Common myeloid progenitor, CD34-positive (primary cell): ENCODE data around the gene SERPINA12.

Experiments
- CTCF ChIA-PET: fragments of 350-600 bp; sonication (Branson Sonifier 250); formaldehyde crosslinking; loops from one replicate; lab custom pipeline; 2021; ENCODE audit warnings: antibody characterized with exemption; lab: Charles Lee
- POLR2A ChIA-PET: fragments of 350-600 bp; sonication (Branson Sonifier 250); formaldehyde crosslinking; loops from one replicate; lab custom pipeline; 2021; ENCODE audit warnings: antibody characterized with exemption; lab: Charles Lee
- DNase-seq, 3 donors: peaks; one replicate each; pipeline versions ENCODE4 v3.0.0 to v3.0.0-alpha.2; 2013
- H3K27ac ChIP-seq, 2 experiments: 1 replicate in 1 of 2; 2 replicates in 1 of 2; pipeline ENCODE4 v1.7.0; 2013; ENCODE audit warnings: inconsistent platforms in 2 of 2, low read length in 2 of 2, mild to moderate bottlenecking in 2 of 2, low read depth in 1 of 2, moderate library complexity in 1 of 2; ENCODE audit not compliant: severe bottlenecking in 2 of 2, insufficient read depth in 1 of 2, poor library complexity in 1 of 2
- H3K27me3 ChIP-seq, 5 experiments: replicated peaks in 2 of 5; 1 replicate in 3 of 5; 2 replicates in 2 of 5; pipeline versions ENCODE4 v1.6.1 to v1.7.0; 2013; ENCODE audit warnings: low read length in 4 of 5, mild to moderate bottlenecking in 2 of 5, moderate library complexity in 2 of 5, inconsistent platforms in 1 of 5; ENCODE audit not compliant: insufficient read depth in 5 of 5, control insufficient read depth in 4 of 5
- H3K36me3 ChIP-seq, 4 experiments: 1 replicate in 2 of 4; 2 replicates in 2 of 4; pipeline versions ENCODE4 v1.6.1 to v1.7.0; 2013; ENCODE audit warnings: low read length in 3 of 4, control low read depth in 1 of 4, mild to moderate bottlenecking in 1 of 4; ENCODE audit not compliant: control insufficient read depth in 4 of 4, insufficient read depth in 4 of 4
- H3K4me1 ChIP-seq, 4 experiments: 1 replicate in 3 of 4; 2 replicates in 1 of 4; pipeline versions ENCODE4 v1.6.1 to v1.7.1; 2013; ENCODE audit warnings: low read length in 3 of 4, mild to moderate bottlenecking in 3 of 4, control low read depth in 1 of 4, inconsistent platforms in 1 of 4, moderate library complexity in 1 of 4; ENCODE audit not compliant: control insufficient read depth in 4 of 4, insufficient read depth in 4 of 4; ENCODE audit errors: control extremely low read depth in 1 of 4
- H3K4me3 ChIP-seq, 7 experiments: 1 replicate in 4 of 7; 2 replicates in 3 of 7; pipeline versions ENCODE4 v1.5.1 to v1.7.0; 2013; ENCODE audit warnings: mild to moderate bottlenecking in 7 of 7, low read length in 6 of 7, moderate library complexity in 6 of 7, inconsistent platforms in 2 of 7, low read depth in 2 of 7, control low read depth in 1 of 7; ENCODE audit not compliant: insufficient read depth in 4 of 7, control insufficient read depth in 1 of 7; ENCODE audit errors: extremely low read depth in 1 of 7
- H3K9me3 ChIP-seq, 5 experiments: 1 replicate in 4 of 5; 2 replicates in 1 of 5; pipeline versions ENCODE4 v1.6.1 to v1.7.1; 2013; ENCODE audit warnings: low read length in 4 of 5, mild to moderate bottlenecking in 2 of 5, inconsistent platforms in 1 of 5, low read depth in 1 of 5, moderate library complexity in 1 of 5; ENCODE audit not compliant: control insufficient read depth in 4 of 5, insufficient read depth in 2 of 5; ENCODE audit errors: control extremely low read depth in 1 of 5
- WGBS: methylation state at CpG from one replicate; pipeline ENCODE4 v1.1.5; 2013; ENCODE audit not compliant: insufficient coverage; 5-methylcytosine and 5-hydroxymethylcytosine counted together

The SERPINA12 gene

GRCh38 chr14:94505641-94506040 is 3.6 kb downstream of the SERPINA12 start:
- CTCF ChIA-PET, result no interaction called here
- Histone ChIP-seq H3K4me1 (no peaks in the 10 kb centered on the region), H3K27me3 (peaks cover 0 to 2% (median 0%) of the 10 kb centered on the region in 5 experiments), H3K9me3 (no peaks in the 10 kb centered on the region), H3K27ac (no peak overlapping the region), H3K4me3 (no peak overlapping the region), H3K36me3 (no peaks in the 10 kb centered on the region)
- WGBS, result 91% methylated on average over 7 of the region's 8 CpGs
- DNase-seq, result no peak
- POLR2A ChIA-PET, result no interaction called here

DNA sequence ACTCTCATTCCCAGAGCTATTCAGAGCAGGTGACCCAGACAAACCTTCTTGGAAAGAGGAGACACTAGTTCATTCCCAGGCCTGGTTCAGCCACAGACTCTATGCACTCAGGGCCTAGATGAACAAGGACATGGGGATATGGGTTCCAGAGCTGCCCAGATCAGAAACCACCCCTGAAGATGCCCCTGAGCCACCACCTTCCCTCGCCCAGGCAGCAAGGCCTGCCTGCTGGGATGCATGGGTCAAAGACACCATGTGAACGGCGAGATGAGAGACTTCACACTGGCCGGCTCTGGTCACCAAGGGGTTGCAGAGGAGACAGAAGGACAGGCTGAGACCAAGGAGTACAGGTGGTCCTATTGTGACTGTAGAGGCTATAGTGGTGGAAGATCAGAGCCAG is 4.1 kb downstream of the SERPINA12 start:
- 93% methylated on average over 4 of the region's 4 CpGs for WGBS
- DNase-seq, result no peak
- ChIA-PET CTCF (no interaction called here), POLR2A (no interaction called here)
- Histone ChIP-seq H3K4me3 (no peak overlapping the region), H3K9me3 (no peaks in the 10 kb centered on the region), H3K4me1 (no peaks in the 10 kb centered on the region), H3K36me3 (no peaks in the 10 kb centered on the region), H3K27ac (no peak overlapping the region), H3K27me3 (peaks cover 0 to 2% (median 0%) of the 10 kb centered on the region in 5 experiments)

DNA sequence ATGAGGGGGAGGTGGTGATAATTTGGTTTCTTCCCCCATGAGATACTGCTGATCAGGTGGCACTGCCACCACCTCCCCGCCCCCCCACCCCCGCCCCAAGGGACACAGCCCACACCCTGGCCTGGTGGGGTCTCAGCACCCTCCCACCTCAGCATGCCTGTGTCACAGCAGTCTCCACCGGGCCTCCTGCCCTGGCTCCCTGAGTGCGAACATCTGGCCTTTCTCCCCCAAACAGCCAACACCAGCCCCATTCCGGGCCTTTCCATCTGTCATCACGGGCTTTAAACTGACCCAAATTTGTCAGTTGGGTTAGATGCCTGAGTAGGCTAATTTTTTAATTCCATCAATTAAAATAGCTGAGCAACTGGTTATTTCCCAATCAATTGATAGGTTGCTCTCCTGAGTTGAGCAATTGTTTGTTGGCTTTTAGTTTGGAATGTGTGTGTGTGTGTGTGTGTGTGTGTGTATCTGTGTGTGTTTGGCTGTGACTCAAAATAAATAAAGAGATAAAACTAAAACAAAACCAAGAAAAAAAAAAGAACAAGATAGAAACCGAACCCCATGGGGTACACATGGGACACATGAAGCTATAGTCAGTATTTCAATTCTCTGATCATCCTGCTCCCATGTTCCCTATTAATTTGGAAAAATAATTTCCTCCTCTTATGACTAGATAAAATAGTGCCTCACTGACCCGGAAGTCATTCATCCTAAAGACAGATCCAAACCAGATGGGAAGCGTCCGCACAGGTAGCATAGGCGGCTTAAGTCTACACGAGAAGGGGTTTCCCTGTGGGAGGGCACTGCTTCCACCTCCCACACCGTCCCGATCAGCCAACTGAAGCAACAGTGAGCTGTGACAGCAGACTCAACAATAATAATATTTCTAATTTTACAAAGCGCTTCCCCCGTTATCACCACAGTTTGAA is 7.4 kb downstream of the SERPINA12 start:
- H3K4me1 ChIP-seq, result no peaks in the 10 kb centered on the region
- no peaks in the 10 kb centered on the region for H3K9me3 ChIP-seq
- 95% methylated on average over 13 of the region's 16 CpGs for WGBS
- POLR2A ChIA-PET, result no interaction called here
- no peak overlapping the region for H3K4me3 ChIP-seq
- peaks cover 0 to 7% (median 0%) of the 10 kb centered on the region in 5 experiments for H3K27me3 ChIP-seq
- DNase-seq, result no peak
- H3K36me3 ChIP-seq, result no peaks in the 10 kb centered on the region
- CTCF ChIA-PET, result interaction anchor here (1.0 kb wide), 1 partner anchor 16 kb away, joined by 3 read pairs; no protein-coding TSS in a partner anchor
- H3K27ac ChIP-seq, result no peak overlapping the region

GRCh38 chr14:94500264-94500663 is 9.0 kb downstream of the SERPINA12 start:
- DNase-seq, result no peak
- Histone ChIP-seq H3K4me1 (no peaks in the 10 kb centered on the region), H3K4me3 (no peak overlapping the region), H3K27ac (no peak overlapping the region), H3K9me3 (no peaks in the 10 kb centered on the region), H3K27me3 (peaks cover 0 to 7% (median 0%) of the 10 kb centered on the region in 5 experiments), H3K36me3 (no peaks in the 10 kb centered on the region)
- WGBS, result 100% methylated on average over 3 of the region's 3 CpGs
- POLR2A ChIA-PET, result no interaction called here
- CTCF ChIA-PET, result interaction anchor here (1.7 kb wide), 1 partner anchor 13 kb away, joined by 5 read pairs; no protein-coding TSS in a partner anchor

DNA sequence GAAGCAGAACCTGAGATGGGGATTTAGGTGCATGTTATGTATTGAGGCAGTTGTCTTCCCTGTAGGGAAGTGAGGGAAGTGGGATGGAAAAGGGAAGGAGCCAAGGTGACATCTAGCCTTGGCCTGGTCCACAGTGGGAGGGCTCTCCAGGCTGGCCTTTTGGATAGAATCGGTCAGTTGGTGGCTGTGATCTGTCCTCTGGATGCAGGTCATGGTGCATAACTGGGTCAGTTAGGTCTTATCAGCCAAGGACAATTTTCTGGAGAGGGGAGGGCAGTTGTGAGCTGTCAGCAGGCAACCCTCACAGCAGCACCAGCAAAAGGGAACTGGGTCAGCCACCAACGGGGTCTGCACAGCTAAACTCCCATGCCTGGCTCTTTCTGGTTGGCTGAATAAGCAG is 9.6 kb downstream of the SERPINA12 start:
- CTCF ChIA-PET, result interaction anchor here (1.7 kb wide), 1 partner anchor 12 kb away, joined by 5 read pairs; no protein-coding TSS in a partner anchor

DNA sequence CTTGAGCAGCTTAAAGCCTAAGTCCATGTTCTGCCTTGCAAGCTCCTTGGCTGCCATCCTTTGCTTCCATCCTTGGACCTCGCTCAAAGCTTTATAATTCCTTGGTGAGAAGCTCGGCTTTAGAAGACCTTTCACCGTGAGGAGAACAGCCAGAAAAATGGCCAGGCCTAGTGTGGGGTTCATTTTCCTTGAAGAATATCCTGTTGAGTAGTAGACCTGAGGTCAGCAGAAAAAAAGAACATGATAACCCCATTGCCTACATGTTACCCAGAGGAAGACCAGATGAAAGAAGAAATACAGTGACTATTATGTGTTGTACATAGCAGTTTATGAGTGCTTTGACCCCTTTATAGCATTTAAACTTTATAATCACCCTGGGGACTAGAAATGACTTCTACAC is 11.1 kb downstream of the SERPINA12 start:
- Histone ChIP-seq H3K27me3 (peaks cover 0 to 7% (median 0%) of the 10 kb centered on the region in 5 experiments), H3K27ac (no peak overlapping the region), H3K4me1 (no peaks in the 10 kb centered on the region), H3K4me3 (no peak overlapping the region), H3K36me3 (no peaks in the 10 kb centered on the region), H3K9me3 (no peaks in the 10 kb centered on the region)
- ChIA-PET POLR2A (no interaction called here), CTCF (no interaction called here)
- no peak for DNase-seq
- 95% methylated on average over 2 of the region's 3 CpGs for WGBS

More for the DNA sequence above, 9.6 kb downstream of the SERPINA12 start:
- no peaks in the 10 kb centered on the region for H3K36me3 ChIP-seq
- WGBS, result 100% methylated on average over 1 of the region's 2 CpGs
- H3K9me3 ChIP-seq, result no peaks in the 10 kb centered on the region
- POLR2A ChIA-PET, result no interaction called here
- H3K4me3 ChIP-seq, result no peak overlapping the region
- H3K27ac ChIP-seq, result no peak overlapping the region
- H3K27me3 ChIP-seq, result peaks cover 0 to 7% (median 0%) of the 10 kb centered on the region in 5 experiments
- no peak for DNase-seq
- no peaks in the 10 kb centered on the region for H3K4me1 ChIP-seq

- POLR2A ChIA-PET, result no interaction called here
These were observed 15.2 kb downstream of the SERPINA12 start for GRCh38 chr14:94494085-94494484.

More at GRCh38 chr14:94494085-94494484, 15.2 kb downstream of the SERPINA12 start:
- Histone ChIP-seq H3K27ac (no peak overlapping the region), H3K4me3 (no peak overlapping the region), H3K9me3 (no peaks in the 10 kb centered on the region), H3K27me3 (peaks cover 0 to 9% (median 3%) of the 10 kb centered on the region in 5 experiments), H3K4me1 (no peaks in the 10 kb centered on the region), H3K36me3 (no peaks in the 10 kb centered on the region)
- WGBS, result 87% methylated on average over 3 of the region's 4 CpGs
- DNase-seq, result no peak
- CTCF ChIA-PET, result no interaction called here
